A549 (cell line): ENCODE measurements around the gene AMOTL1.

Experiments
- TF ChIP-seq, protein P1 (sequence below): fragments of >200 bp; sonication (Bioruptor Twin); formaldehyde crosslinking; IDR thresholded peaks from 3 replicates; pipeline ENCODE4 v1.5.1; 2016
- TF ChIP-seq, protein P2 (sequence below): fragments of 450-650 bp; IDR thresholded peaks from 2 replicates; pipeline ENCODE4 v1.6.1; 2014; ENCODE audit warnings: antibody characterized with exemption

- TF ChIP-seq, protein P1, sequence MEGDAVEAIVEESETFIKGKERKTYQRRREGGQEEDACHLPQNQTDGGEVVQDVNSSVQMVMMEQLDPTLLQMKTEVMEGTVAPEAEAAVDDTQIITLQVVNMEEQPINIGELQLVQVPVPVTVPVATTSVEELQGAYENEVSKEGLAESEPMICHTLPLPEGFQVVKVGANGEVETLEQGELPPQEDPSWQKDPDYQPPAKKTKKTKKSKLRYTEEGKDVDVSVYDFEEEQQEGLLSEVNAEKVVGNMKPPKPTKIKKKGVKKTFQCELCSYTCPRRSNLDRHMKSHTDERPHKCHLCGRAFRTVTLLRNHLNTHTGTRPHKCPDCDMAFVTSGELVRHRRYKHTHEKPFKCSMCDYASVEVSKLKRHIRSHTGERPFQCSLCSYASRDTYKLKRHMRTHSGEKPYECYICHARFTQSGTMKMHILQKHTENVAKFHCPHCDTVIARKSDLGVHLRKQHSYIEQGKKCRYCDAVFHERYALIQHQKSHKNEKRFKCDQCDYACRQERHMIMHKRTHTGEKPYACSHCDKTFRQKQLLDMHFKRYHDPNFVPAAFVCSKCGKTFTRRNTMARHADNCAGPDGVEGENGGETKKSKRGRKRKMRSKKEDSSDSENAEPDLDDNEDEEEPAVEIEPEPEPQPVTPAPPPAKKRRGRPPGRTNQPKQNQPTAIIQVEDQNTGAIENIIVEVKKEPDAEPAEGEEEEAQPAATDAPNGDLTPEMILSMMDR, result no peak
- TF ChIP-seq, protein P2, sequence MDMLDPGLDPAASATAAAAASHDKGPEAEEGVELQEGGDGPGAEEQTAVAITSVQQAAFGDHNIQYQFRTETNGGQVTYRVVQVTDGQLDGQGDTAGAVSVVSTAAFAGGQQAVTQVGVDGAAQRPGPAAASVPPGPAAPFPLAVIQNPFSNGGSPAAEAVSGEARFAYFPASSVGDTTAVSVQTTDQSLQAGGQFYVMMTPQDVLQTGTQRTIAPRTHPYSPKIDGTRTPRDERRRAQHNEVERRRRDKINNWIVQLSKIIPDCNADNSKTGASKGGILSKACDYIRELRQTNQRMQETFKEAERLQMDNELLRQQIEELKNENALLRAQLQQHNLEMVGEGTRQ, result no peak
Measured at GRCh38 chr11:94854770-94855633, 86.8 kb downstream of the AMOTL1 start.
